Stomach (tissue), 4 donors: Measurements from ENCODE around the gene GADD45A.

Source experiments
- CTCF ChIP-seq, 7 experiments: fragments of 450-650 bp in 4 of 7; fragments of 200-600 bp in 3 of 7; sonication (generic) in 3 of 7; IDR thresholded peaks; one replicate each; pipeline ENCODE4 v1.5.1; 2016 to 2019; ENCODE audit warnings: antibody characterized with exemption in 7 of 7, control low read depth in 2 of 7, mild to moderate bottlenecking in 1 of 7
- EP300 ChIP-seq: sonication (generic); formaldehyde crosslinking; IDR thresholded peaks from one replicate; pipeline ENCODE4 v1.6.1; 2017; ENCODE audit warnings: antibody characterized with exemption
- POLR2A ChIP-seq, 4 donors: fragments of 450-650 bp; IDR thresholded peaks; one replicate each; pipeline ENCODE4 v1.6.1; 2016; ENCODE audit warnings: antibody characterized with exemption in 4 of 4, control low read depth in 2 of 4, mild to moderate bottlenecking in 1 of 4, moderate library complexity in 1 of 4
- POLR2AphosphoS5 ChIP-seq, 3 donors: sonication (generic); formaldehyde crosslinking; IDR thresholded peaks; one replicate each; pipeline ENCODE4 v1.6.1; 2016; ENCODE audit warnings: antibody characterized with exemption in 3 of 3

GRCh38 chr1:67700220-67700619, 15.2 kb downstream of the GADD45A start:
- TF ChIP-seq CTCF (IDR thresholded peaks at IDR 0.05) (no peak), POLR2A (IDR thresholded peaks at IDR 0.05) (no peak), EP300 (no peak), POLR2AphosphoS5 (IDR thresholded peaks at IDR 0.05) (no peak)
